ENCODE data around the gene GNG7. TPM values are rescaled to one million over a fixed set of nuclear protein-coding genes. Genes with fewer than 3 reads are reported as not detected.

Gene GNG7
- total and polyA plus RNA-seq, 2 donors (not counting 3 experiments of a cell fraction or from before 2014, with no cell fraction given): 0.29 to 0.84 TPM

GRCh38 chr19:2613507-2614295 is 88.8 kb downstream of the GNG7 start:
- POLR2A ChIA-PET: interaction anchor here (1.2 to 2.8 kb wide), 2 partner anchors 14 to 137 kb away, joined by 3 to 29 read pairs; partner anchors contain the start of gene GADD45B
- no peaks in the 10 kb centered on the region for H3K27me3 ChIP-seq (ENCODE audit: control insufficient read depth in 2 of 2, insufficient read depth in 2 of 2, low read length in 2 of 2)
- intact Hi-C loops (cut with micrococcal nuclease) (loop anchor here (5.0 to 10.0 kb wide), 3 partner anchors 71 to 341 kb away; no protein-coding TSS in a partner anchor), dilution Hi-C loops (cut with MboI; ENCODE audit: extremely low pct_ligation_motif_present, low sequenced_read_pairs) (no loop called here)
- H2AFZ ChIP-seq (ENCODE audit: low read depth, low read length): no peak overlapping the region
- H3K9me1 ChIP-seq (replicated peaks; ENCODE audit: control insufficient read depth, extremely low read depth, insufficient read depth, low read length): no peaks in the 10 kb centered on the region
- BruUV-seq (replicated peaks): no TSS peak
- no peaks in the 10 kb centered on the region for H3K79me2 ChIP-seq (ENCODE audit: control insufficient read depth, insufficient read depth, low read length)
- CTCF ChIA-PET: interaction anchor here (0.9 to 10.0 kb wide), 32 partner anchors 11 to 458 kb away, joined by 3 to 171 read pairs (median 5); partner anchors contain the start of genes GADD45B and PEAK3
- H3K9ac ChIP-seq (replicated peaks; ENCODE audit: extremely low read depth, insufficient read depth, low read length): no peak overlapping the region
- TF ChIP-seq CTCF (IDR thresholded peaks at IDR 0.05; ENCODE audit: extremely low read depth in 1 of 2, insufficient read depth in 1 of 2, low read depth in 1 of 2, low read length in 2 of 2) (peak; percentile 90 to 96), POLR2AphosphoS5 (IDR thresholded peaks at IDR 0.05; ENCODE audit: insufficient read depth, low read depth, low read length) (no peak)
- DNase-seq (ENCODE audit: low read depth, low spot score) (peak; percentile 23), FAIRE-seq (peak; percentile 92)
- H3K36me3 ChIP-seq (ENCODE audit: control insufficient read depth in 2 of 2, extremely low read depth in 1 of 2, insufficient read depth in 2 of 2, low read length in 2 of 2): no peaks in the 10 kb centered on the region
- no peaks in the 10 kb centered on the region for H4K20me1 ChIP-seq (replicated peaks; ENCODE audit: control insufficient read depth, extremely low read depth, insufficient read depth, low read length)
- no peak overlapping the region for H3K27ac ChIP-seq (ENCODE audit: insufficient read depth, low read depth, low read length)
- H3K4me1 ChIP-seq (ENCODE audit: control insufficient read depth, extremely low read depth, insufficient read depth, low read length): peaks cover 11% of the 10 kb centered on the region
- H3K9me3 ChIP-seq (replicated peaks; ENCODE audit: control insufficient read depth, insufficient read depth, low read length): no peaks in the 10 kb centered on the region
- H3K4me2 ChIP-seq (ENCODE audit: insufficient read depth, low read length): no peak overlapping the region
- H3K4me3 ChIP-seq (replicated peaks in 1 of 3; ENCODE audit: insufficient read depth in 1 of 3, low read depth in 1 of 3, low read length in 3 of 3): no peak overlapping the region

Data from endothelial cell of umbilical vein (primary cell).